Right lobe of liver (tissue), 6 donors: ENCODE measurements around the gene LMAN2L. TPM values are rescaled to one million over a fixed set of nuclear protein-coding genes. Genes with fewer than 3 reads are reported as not detected.

ENCODE experiments used
- ATAC-seq, 4 donors: fragments of 200-7000 bp; cut with Tn5 transposase; one replicate each; pipeline ENCODE4 v1.9.1; 2020; ENCODE audit warnings: mild to moderate bottlenecking in 4 of 4, moderate library complexity in 4 of 4
- DNase-seq, 3 donors: peaks; one replicate each; pipeline ENCODE4 v3.0.0-alpha.2; 2020
- H3K27ac ChIP-seq, 3 donors: fragments of 200-600 bp; one replicate each; pipeline ENCODE4 v1.8.0; 2022
- H3K27me3 ChIP-seq, 2 donors: fragments of 200-600 bp; one replicate each; pipeline ENCODE4 v1.8.0; 2022
- H3K36me3 ChIP-seq, 4 donors: fragments of 200-600 bp; sonication (generic) in 1 of 4; one replicate each; pipeline versions ENCODE4 v1.5.1 to v1.8.0; 2017 to 2022; ENCODE audit warnings: control low read depth in 1 of 4
- H3K4me1 ChIP-seq, 4 donors: fragments of 200-600 bp; sonication (generic) in 1 of 4; one replicate each; pipeline versions ENCODE4 v1.5.1 to v1.8.0; 2017 to 2022; ENCODE audit warnings: control low read depth in 1 of 4
- H3K4me3 ChIP-seq, 3 donors: fragments of 200-600 bp; one replicate each; pipeline ENCODE4 v1.8.0; 2022
- H3K9me3 ChIP-seq, 4 donors: fragments of 200-600 bp; sonication (generic) in 1 of 4; one replicate each; pipeline versions ENCODE4 v1.5.1 to v1.8.0; 2017 to 2022; ENCODE audit warnings: control low read depth in 1 of 4
- POLR2A ChIP-seq: fragments of 450-650 bp; IDR thresholded peaks from one replicate; pipeline ENCODE4 v1.6.1; 2017; ENCODE audit warnings: antibody characterized with exemption, mild to moderate bottlenecking
- WGBS: methylation state at CpG from one replicate; pipeline ENCODE4 v1.1.6; 2018; ENCODE audit warnings: low coverage, low lambda C conversion rate; ENCODE audit not compliant: insufficient coverage; ENCODE audit errors: missing lambda C conversion rate; 5-methylcytosine and 5-hydroxymethylcytosine counted together
- intact Hi-C, 2 donors: fragments of 100-400 bp; cut with DNase I; formaldehyde crosslinking; loops; one replicate each; pipeline versions ENCODE4 v1.11.2 to v1.14.1; 2022
- total RNA-seq, 6 experiments: library from RNA; depleted of rRNA in 2 of 6; stranded (reverse); fragments of >200 nt in 2 of 6; fragmentation: NEBNext Ultra II Directional in 3 of 6; extraction: Animal tissue kit (Norgen Biotek cat#: 25700) in 3 of 6; gene quantifications; one replicate each; pipeline versions ENCODE4 v1.1.0 to v1.2.4, GENCODE V29; 2016 to 2023
- TF ChIP-seq, protein P1 (sequence below), 4 donors: fragments of 200-600 bp in 3 of 4; fragments of 450-650 bp in 1 of 4; IDR thresholded peaks; one replicate each; pipeline versions ENCODE4 v1.5.1 to v1.8.0; 2016 to 2022; ENCODE audit warnings: antibody characterized with exemption in 4 of 4, mild to moderate bottlenecking in 2 of 4
- donor health status: DM: no; HTN: yes; CAD: no.
- donor health status: DM: no; HTN: no; CAD: no.
- donor health status: DM: no; HTN: no; CAD: no.
- donor health status: DM: no; HTN: yes; CAD: no.
- donor health status: DM: no; HTN: yes; CAD: no.

The LMAN2L gene
- total RNA-seq, 6 experiments from 2014 or later: 5.5 to 17.8 (median 11.3) TPM

- peaks cover 0 to 41% (median 13%) of the 10 kb centered on the region in 4 donors for H3K36me3 ChIP-seq
- WGBS: 64% methylated on average over 2 of the region's 2 CpGs
- no peak overlapping the region for H3K27ac ChIP-seq
- no peak for DNase-seq
- ATAC-seq: no peak
- intact Hi-C loops: no loop called here
- no peak overlapping the region for H3K4me3 ChIP-seq
- TF ChIP-seq, protein P1, sequence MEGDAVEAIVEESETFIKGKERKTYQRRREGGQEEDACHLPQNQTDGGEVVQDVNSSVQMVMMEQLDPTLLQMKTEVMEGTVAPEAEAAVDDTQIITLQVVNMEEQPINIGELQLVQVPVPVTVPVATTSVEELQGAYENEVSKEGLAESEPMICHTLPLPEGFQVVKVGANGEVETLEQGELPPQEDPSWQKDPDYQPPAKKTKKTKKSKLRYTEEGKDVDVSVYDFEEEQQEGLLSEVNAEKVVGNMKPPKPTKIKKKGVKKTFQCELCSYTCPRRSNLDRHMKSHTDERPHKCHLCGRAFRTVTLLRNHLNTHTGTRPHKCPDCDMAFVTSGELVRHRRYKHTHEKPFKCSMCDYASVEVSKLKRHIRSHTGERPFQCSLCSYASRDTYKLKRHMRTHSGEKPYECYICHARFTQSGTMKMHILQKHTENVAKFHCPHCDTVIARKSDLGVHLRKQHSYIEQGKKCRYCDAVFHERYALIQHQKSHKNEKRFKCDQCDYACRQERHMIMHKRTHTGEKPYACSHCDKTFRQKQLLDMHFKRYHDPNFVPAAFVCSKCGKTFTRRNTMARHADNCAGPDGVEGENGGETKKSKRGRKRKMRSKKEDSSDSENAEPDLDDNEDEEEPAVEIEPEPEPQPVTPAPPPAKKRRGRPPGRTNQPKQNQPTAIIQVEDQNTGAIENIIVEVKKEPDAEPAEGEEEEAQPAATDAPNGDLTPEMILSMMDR (IDR thresholded peaks at IDR 0.05): no peak
- no peak for TF ChIP-seq POLR2A
- no peaks in the 10 kb centered on the region for H3K9me3 ChIP-seq
- H3K4me1 ChIP-seq: peaks cover 0 to 22% (median 2%) of the 10 kb centered on the region in 4 donors
- H3K27me3 ChIP-seq: no peaks in the 10 kb centered on the region
Measured at GRCh38 chr2:96737251-96737650, 2.6 kb downstream of the LMAN2L start.

- no peak for DNase-seq
- Histone ChIP-seq H3K36me3 (peaks cover 0 to 63% (median 20%) of the 10 kb centered on the region in 4 donors), H3K9me3 (no peaks in the 10 kb centered on the region), H3K4me3 (no peak overlapping the region), H3K4me1 (peaks cover 0 to 22% (median 2%) of the 10 kb centered on the region in 4 donors), H3K27me3 (no peaks in the 10 kb centered on the region), H3K27ac (peak overlapping the region in 1 of 3 donors; percentile 10)
- no peak for ATAC-seq
- intact Hi-C loops: no loop called here
- TF ChIP-seq POLR2A: no peak
- TF ChIP-seq, protein P1 (IDR thresholded peaks at IDR 0.05): no peak
- WGBS: 78% methylated on average over 8 of the region's 8 CpGs
Measured at GRCh38 chr2:96734880-96735583, 4.8 kb downstream of the LMAN2L start.

GRCh38 chr2:96733931-96734330 is 5.9 kb downstream of the LMAN2L start:
- no peak for ATAC-seq
- 87% methylated on average over 3 of the region's 3 CpGs for WGBS
- no peak for TF ChIP-seq POLR2A
- TF ChIP-seq, protein P1 (IDR thresholded peaks at IDR 0.05): no peak

GRCh38 chr2:96730212-96730611 is 9.7 kb downstream of the LMAN2L start:
- H3K4me1 ChIP-seq: no peaks in the 10 kb centered on the region
- no peaks in the 10 kb centered on the region for H3K9me3 ChIP-seq
- TF ChIP-seq POLR2A: no peak
- TF ChIP-seq, protein P1 (IDR thresholded peaks at IDR 0.05): no peak
- intact Hi-C loops: no loop called here
- no peaks in the 10 kb centered on the region for H3K27me3 ChIP-seq
- peaks cover 0 to 78% (median 22%) of the 10 kb centered on the region in 4 donors for H3K36me3 ChIP-seq
- 92% methylated on average over 2 of the region's 2 CpGs for WGBS
- H3K27ac ChIP-seq: no peak overlapping the region
- H3K4me3 ChIP-seq: no peak overlapping the region
- DNase-seq (no peak), ATAC-seq (no peak)

More at GRCh38 chr2:96733931-96734330, 5.9 kb downstream of the LMAN2L start:
- Histone ChIP-seq H3K27ac (no peak overlapping the region), H3K4me1 (peaks cover 0 to 18% (median 2%) of the 10 kb centered on the region in 4 donors), H3K9me3 (no peaks in the 10 kb centered on the region), H3K27me3 (no peaks in the 10 kb centered on the region), H3K4me3 (no peak overlapping the region), H3K36me3 (peaks cover 0 to 74% (median 20%) of the 10 kb centered on the region in 4 donors)
- no peak for DNase-seq
- intact Hi-C loops: no loop called here
